ENCODE results near the gene ZNF521.
"Not testable (repeated sequence)": the region's sequence is repeated elsewhere in the genome, so short reads cannot be mapped to it uniquely, and the experiment has no call there.

GRCh38 chr18:25266931-25267527, 84.9 kb downstream of the ZNF521 start:
- not testable (repeated sequence) for TF ChIP-seq POLR2AphosphoS5, POLR2A (IDR thresholded peaks at IDR 0.05; ENCODE audit: low read depth, low read length)

All from GM12891 (cell line).